HPDE6-E6E7 (cell line): Measurements from ENCODE around the gene SSTR5.

Source experiments
- DNase-seq: peaks from one replicate; pipeline ENCODE4 v3.0.0; 2011; ENCODE audit warnings: missing footprints; ENCODE audit errors: extremely low spot score

The SSTR5 gene

GRCh38 chr16:1054660-1055556, 17.6 kb upstream of the SSTR5 start:
- DNase-seq: no peak

- DNase-seq: no peak
Observed at GRCh38 chr16:1055557-1055924, 17.0 kb upstream of the SSTR5 start.

- DNase-seq: no peak
Observed at GRCh38 chr16:1056196-1056595, 16.4 kb upstream of the SSTR5 start.

GRCh38 chr16:1057252-1057932, 15.2 kb upstream of the SSTR5 start:
- DNase-seq: no peak

- DNase-seq: no peak
Observed at GRCh38 chr16:1058216-1058615, 14.3 kb upstream of the SSTR5 start.

- no peak for DNase-seq
Observed at GRCh38 chr16:1059310-1059709, 13.2 kb upstream of the SSTR5 start.

GRCh38 chr16:1060416-1061340, 11.9 kb upstream of the SSTR5 start:
- DNase-seq: no peak

- DNase-seq: no peak
Observed at GRCh38 chr16:1061769-1062505, 10.6 kb upstream of the SSTR5 start.

- DNase-seq: no peak
Observed at GRCh38 chr16:1062895-1063294, 9.7 kb upstream of the SSTR5 start.

- DNase-seq: no peak
Observed at GRCh38 chr16:1063728-1064127, 8.8 kb upstream of the SSTR5 start.

- no peak for DNase-seq
Observed at GRCh38 chr16:1065469-1066128, 6.9 kb upstream of the SSTR5 start.

- DNase-seq: no peak
Observed at GRCh38 chr16:1066584-1067172, 5.9 kb upstream of the SSTR5 start.

- DNase-seq: no peak
Observed at GRCh38 chr16:1067629-1068028, 4.9 kb upstream of the SSTR5 start.

- DNase-seq: no peak
Observed at GRCh38 chr16:1068451-1068850, 4.1 kb upstream of the SSTR5 start.

- no peak for DNase-seq
Observed at GRCh38 chr16:1069154-1069553, 3.4 kb upstream of the SSTR5 start.

GRCh38 chr16:1070084-1070863, 2.3 kb upstream of the SSTR5 start:
- no peak for DNase-seq

- no peak for DNase-seq
Observed at GRCh38 chr16:1070864-1071408, 1.6 kb upstream of the SSTR5 start.

- DNase-seq: no peak
Observed at GRCh38 chr16:1071561-1072225, 854 bp upstream of the SSTR5 start.

- DNase-seq: no peak
Observed at GRCh38 chr16:1073262-1073558, 663 bp downstream of the SSTR5 start.
